OCI-LY7 (cell line): ENCODE data around the gene HAX1.

Source experiments
- CTCF ChIP-seq: fragments of 200-600 bp; sonication (generic); conservative IDR thresholded peaks from 2 replicates; pipeline ENCODE4 v1.5.1; 2014; ENCODE audit warnings: mild to moderate bottlenecking, antibody characterized with exemption, low read length, moderate library complexity, mixed read lengths
- EZH2phosphoT487 ChIP-seq: fragments of 200-600 bp; sonication (generic); IDR thresholded peaks from 2 replicates; pipeline ENCODE4 v1.6.1; 2018; ENCODE audit warnings: low read depth, borderline replicate concordance, mild to moderate bottlenecking, mixed run types, antibody characterized with exemption, low read length, moderate library complexity, mixed read lengths

- TF ChIP-seq CTCF (no peak), EZH2phosphoT487 (no peak)
Measured at GRCh38 chr1:154290921-154291320, 18.5 kb downstream of the HAX1 start.
